Muscle layer of colon (tissue), 2 donors: ENCODE measurements around the gene PRAMEF12.
"Not testable (repeated sequence)": the region's sequence is repeated elsewhere in the genome, so short reads cannot be mapped to it uniquely, and the experiment has no call there.

Source experiments
- H3K27ac ChIP-seq: one replicate; pipeline ENCODE4 v1.7.0; 2013; ENCODE audit warnings: low read depth, mild to moderate bottlenecking, low read length, moderate library complexity
- H3K27me3 ChIP-seq, 2 donors: one replicate each; pipeline ENCODE4 v1.7.0; 2013; ENCODE audit warnings: low read length in 2 of 2, mild to moderate bottlenecking in 2 of 2; ENCODE audit not compliant: insufficient read depth in 2 of 2, control insufficient read depth in 1 of 2
- H3K36me3 ChIP-seq: one replicate; pipeline ENCODE4 v1.7.0; 2013; ENCODE audit warnings: mild to moderate bottlenecking, low read length; ENCODE audit not compliant: insufficient read depth
- H3K4me1 ChIP-seq: one replicate; pipeline ENCODE4 v1.7.0; 2013; ENCODE audit warnings: mild to moderate bottlenecking, low read length; ENCODE audit not compliant: insufficient read depth
- H3K4me3 ChIP-seq, 2 donors: one replicate each; pipeline ENCODE4 v1.7.0; 2013; ENCODE audit warnings: low read length in 2 of 2, low read depth in 1 of 2, mild to moderate bottlenecking in 1 of 2, moderate library complexity in 1 of 2
- H3K9ac ChIP-seq: one replicate; pipeline ENCODE4 v1.7.0; 2013; ENCODE audit warnings: low read length
- H3K9me3 ChIP-seq: one replicate; pipeline ENCODE4 v1.7.0; 2013; ENCODE audit warnings: mild to moderate bottlenecking, low read length
- donor health status: abdominal sarcoma.
- donor health status: Adenocarcinoma of cecum.

PRAMEF12 gene

GRCh38 chr1:12772520-12772919 is 1.0 kb upstream of the PRAMEF12 start:
- H3K27me3 ChIP-seq: peaks cover 0 to 12% of the 10 kb centered on the region in 2 donors
- H3K4me1 ChIP-seq: no peaks in the 10 kb centered on the region
- no peak overlapping the region for H3K9ac ChIP-seq
- no peaks in the 10 kb centered on the region for H3K36me3 ChIP-seq
- no peak overlapping the region for H3K4me3 ChIP-seq
- H3K27ac ChIP-seq: no peak overlapping the region
- no peaks in the 10 kb centered on the region for H3K9me3 ChIP-seq

GRCh38 chr1:12774801-12775345 is 1.3 kb downstream of the PRAMEF12 start:
- Histone ChIP-seq H3K4me1 (no peaks in the 10 kb centered on the region), H3K9ac (no peak overlapping the region), H3K9me3 (no peaks in the 10 kb centered on the region), H3K36me3 (no peaks in the 10 kb centered on the region), H3K27ac (no peak overlapping the region), H3K4me3 (no peak overlapping the region), H3K27me3 (peaks cover 0 to 10% of the 10 kb centered on the region in 2 donors)

GRCh38 chr1:12775443-12775842 is 1.9 kb downstream of the PRAMEF12 start:
- Histone ChIP-seq H3K9me3 (no peaks in the 10 kb centered on the region), H3K4me3 (no peak overlapping the region), H3K4me1 (no peaks in the 10 kb centered on the region), H3K36me3 (no peaks in the 10 kb centered on the region), H3K27ac (no peak overlapping the region), H3K9ac (no peak overlapping the region), H3K27me3 (peaks cover 0 to 4% of the 10 kb centered on the region in 2 donors)

- H3K9ac ChIP-seq: no peak overlapping the region
- H3K36me3 ChIP-seq: no peaks in the 10 kb centered on the region
- H3K9me3 ChIP-seq: no peaks in the 10 kb centered on the region
- no peaks in the 10 kb centered on the region for H3K4me1 ChIP-seq
- no peak overlapping the region for H3K4me3 ChIP-seq
- H3K27ac ChIP-seq: no peak overlapping the region
- H3K27me3 ChIP-seq: peaks cover 0 to 4% of the 10 kb centered on the region in 2 donors
These were observed 3.4 kb downstream of the PRAMEF12 start for GRCh38 chr1:12776801-12777557.

GRCh38 chr1:12778061-12778460 is 4.5 kb downstream of the PRAMEF12 start:
- Histone ChIP-seq H3K9ac (no peak overlapping the region), H3K36me3 (no peaks in the 10 kb centered on the region), H3K9me3 (no peaks in the 10 kb centered on the region), H3K27ac (no peak overlapping the region), H3K27me3 (peaks cover 0 to 4% of the 10 kb centered on the region in 2 donors), H3K4me1 (no peaks in the 10 kb centered on the region), H3K4me3 (no peak overlapping the region)

GRCh38 chr1:12778907-12779306 is 5.4 kb downstream of the PRAMEF12 start:
- no peaks in the 10 kb centered on the region for H3K4me1 ChIP-seq
- peaks cover 0 to 4% of the 10 kb centered on the region in 2 donors for H3K27me3 ChIP-seq
- H3K27ac ChIP-seq: no peak overlapping the region
- H3K4me3 ChIP-seq: no peak overlapping the region
- H3K9me3 ChIP-seq: no peaks in the 10 kb centered on the region
- H3K9ac ChIP-seq: no peak overlapping the region
- H3K36me3 ChIP-seq: no peaks in the 10 kb centered on the region

GRCh38 chr1:12781488-12781887 is 8.0 kb downstream of the PRAMEF12 start:
- H3K36me3 ChIP-seq, H3K9ac ChIP-seq, H3K4me1 ChIP-seq, H3K4me3 ChIP-seq, H3K9me3 ChIP-seq, H3K27me3 ChIP-seq, H3K27ac ChIP-seq: not testable (repeated sequence)

GRCh38 chr1:12783783-12784182 is 10.2 kb downstream of the PRAMEF12 start:
- not testable (repeated sequence) for H3K9me3 ChIP-seq, H3K36me3 ChIP-seq, H3K9ac ChIP-seq, H3K4me3 ChIP-seq, H3K27ac ChIP-seq, H3K27me3 ChIP-seq, H3K4me1 ChIP-seq

GRCh38 chr1:12784729-12785128 is 11.2 kb downstream of the PRAMEF12 start:
- not testable (repeated sequence) for H3K27me3 ChIP-seq, H3K27ac ChIP-seq, H3K9ac ChIP-seq, H3K4me3 ChIP-seq, H3K4me1 ChIP-seq, H3K9me3 ChIP-seq, H3K36me3 ChIP-seq

- H3K27ac ChIP-seq, H3K4me3 ChIP-seq, H3K9ac ChIP-seq, H3K27me3 ChIP-seq, H3K9me3 ChIP-seq, H3K36me3 ChIP-seq, H3K4me1 ChIP-seq: not testable (repeated sequence)
These were observed 17.6 kb downstream of the PRAMEF12 start, which contains the start of gene PRAMEF1 for GRCh38 chr1:12791097-12791496. TSS of gene PRAMEF1 (plus strand) at chr1:12791397. CDS start at chr1:12793228, 1,831 bp downstream.

- Histone ChIP-seq H3K36me3 (no peaks in the 10 kb centered on the region), H3K9me3 (no peaks in the 10 kb centered on the region), H3K4me3 (no peak overlapping the region), H3K4me1 (no peaks in the 10 kb centered on the region), H3K27ac (no peak overlapping the region), H3K9ac (no peak overlapping the region), H3K27me3 (no peaks in the 10 kb centered on the region)
These were observed 25.4 kb downstream of the PRAMEF12 start for GRCh38 chr1:12798911-12799310.

- Histone ChIP-seq H3K9ac (no peak overlapping the region), H3K27me3 (no peaks in the 10 kb centered on the region), H3K27ac (no peak overlapping the region), H3K4me1 (no peaks in the 10 kb centered on the region), H3K36me3 (no peaks in the 10 kb centered on the region), H3K4me3 (no peak overlapping the region), H3K9me3 (no peaks in the 10 kb centered on the region)
These were observed 26.2 kb downstream of the PRAMEF12 start for GRCh38 chr1:12799730-12800129.
